ENCODE measurements around the gene SPAG16.

SPAG16 gene

GRCh38 chr2:214156971-214157370 is 872.7 kb downstream of the SPAG16 start:
- Histone ChIP-seq H3K9me3 (ENCODE audit: insufficient read depth, low read depth, low read length) (no peaks in the 10 kb centered on the region), H3K36me3 (ENCODE audit: insufficient read depth, low read depth, low read length) (no peaks in the 10 kb centered on the region), H3K4me3 (ENCODE audit: low read length) (no peak overlapping the region), H3K27me3 (ENCODE audit: insufficient read depth, low read length) (no peaks in the 10 kb centered on the region), H3K27ac (ENCODE audit: low read length) (no peak overlapping the region), H3K4me1 (ENCODE audit: insufficient read depth, low read length) (no peaks in the 10 kb centered on the region), H3K9ac (ENCODE audit: low read depth, low read length) (no peak overlapping the region)

- Histone ChIP-seq H3K27me3 (ENCODE audit: insufficient read depth, low read length) (no peaks in the 10 kb centered on the region), H3K4me3 (ENCODE audit: low read length) (no peak overlapping the region), H3K9me3 (ENCODE audit: insufficient read depth, low read depth, low read length) (no peaks in the 10 kb centered on the region), H3K36me3 (ENCODE audit: insufficient read depth, low read depth, low read length) (no peaks in the 10 kb centered on the region), H3K27ac (ENCODE audit: low read length) (no peak overlapping the region), H3K9ac (ENCODE audit: low read depth, low read length) (no peak overlapping the region), H3K4me1 (ENCODE audit: insufficient read depth, low read length) (no peaks in the 10 kb centered on the region)
Measured at GRCh38 chr2:214158851-214159250, 874.6 kb downstream of the SPAG16 start.

- Histone ChIP-seq H3K4me3 (ENCODE audit: low read length) (no peak overlapping the region), H3K27ac (ENCODE audit: low read length) (no peak overlapping the region), H3K4me1 (ENCODE audit: insufficient read depth, low read length) (no peaks in the 10 kb centered on the region), H3K36me3 (ENCODE audit: insufficient read depth, low read depth, low read length) (no peaks in the 10 kb centered on the region), H3K9ac (ENCODE audit: low read depth, low read length) (no peak overlapping the region), H3K9me3 (ENCODE audit: insufficient read depth, low read depth, low read length) (no peaks in the 10 kb centered on the region), H3K27me3 (ENCODE audit: insufficient read depth, low read length) (no peaks in the 10 kb centered on the region)
Measured at GRCh38 chr2:214169281-214169680, 885.0 kb downstream of the SPAG16 start.

- no peak overlapping the region for H3K27ac ChIP-seq (ENCODE audit: low read length)
- no peak overlapping the region for H3K4me3 ChIP-seq (ENCODE audit: low read length)
- no peaks in the 10 kb centered on the region for H3K4me1 ChIP-seq (ENCODE audit: insufficient read depth, low read length)
- H3K36me3 ChIP-seq (ENCODE audit: insufficient read depth, low read depth, low read length), result no peaks in the 10 kb centered on the region
- H3K27me3 ChIP-seq (ENCODE audit: insufficient read depth, low read length), result no peaks in the 10 kb centered on the region
- H3K9ac ChIP-seq (ENCODE audit: low read depth, low read length), result no peak overlapping the region
- no peaks in the 10 kb centered on the region for H3K9me3 ChIP-seq (ENCODE audit: insufficient read depth, low read depth, low read length)
Measured at GRCh38 chr2:214169736-214170135, 885.5 kb downstream of the SPAG16 start.

- no peaks in the 10 kb centered on the region for H3K27me3 ChIP-seq (ENCODE audit: insufficient read depth, low read length)
- H3K9me3 ChIP-seq (ENCODE audit: insufficient read depth, low read depth, low read length), result no peaks in the 10 kb centered on the region
- H3K4me3 ChIP-seq (ENCODE audit: low read length), result no peak overlapping the region
- H3K9ac ChIP-seq (ENCODE audit: low read depth, low read length), result no peak overlapping the region
- no peaks in the 10 kb centered on the region for H3K36me3 ChIP-seq (ENCODE audit: insufficient read depth, low read depth, low read length)
- H3K4me1 ChIP-seq (ENCODE audit: insufficient read depth, low read length), result no peaks in the 10 kb centered on the region
- H3K27ac ChIP-seq (ENCODE audit: low read length), result no peak overlapping the region
Measured at GRCh38 chr2:214174563-214174962, 890.3 kb downstream of the SPAG16 start.

- Histone ChIP-seq H3K27me3 (ENCODE audit: insufficient read depth, low read length) (no peaks in the 10 kb centered on the region), H3K27ac (ENCODE audit: low read length) (no peak overlapping the region), H3K36me3 (ENCODE audit: insufficient read depth, low read depth, low read length) (no peaks in the 10 kb centered on the region), H3K4me3 (ENCODE audit: low read length) (no peak overlapping the region), H3K4me1 (ENCODE audit: insufficient read depth, low read length) (peaks cover 3% of the 10 kb centered on the region; the same call in 1 of the 2 replicates), H3K9ac (ENCODE audit: low read depth, low read length) (no peak overlapping the region), H3K9me3 (ENCODE audit: insufficient read depth, low read depth, low read length) (no peaks in the 10 kb centered on the region)
Measured at GRCh38 chr2:214180071-214180470, 895.8 kb downstream of the SPAG16 start.

GRCh38 chr2:214180686-214181085 is 896.4 kb downstream of the SPAG16 start:
- Histone ChIP-seq H3K4me3 (ENCODE audit: low read length) (no peak overlapping the region), H3K27me3 (ENCODE audit: insufficient read depth, low read length) (no peaks in the 10 kb centered on the region), H3K9me3 (ENCODE audit: insufficient read depth, low read depth, low read length) (no peaks in the 10 kb centered on the region), H3K9ac (ENCODE audit: low read depth, low read length) (no peak overlapping the region), H3K27ac (ENCODE audit: low read length) (no peak overlapping the region), H3K36me3 (ENCODE audit: insufficient read depth, low read depth, low read length) (no peaks in the 10 kb centered on the region), H3K4me1 (ENCODE audit: insufficient read depth, low read length) (peaks cover 3% of the 10 kb centered on the region; the same call in 1 of the 2 replicates)

GRCh38 chr2:214184461-214184860 is 900.2 kb downstream of the SPAG16 start:
- Histone ChIP-seq H3K9ac (ENCODE audit: low read depth, low read length) (no peak overlapping the region), H3K9me3 (ENCODE audit: insufficient read depth, low read depth, low read length) (no peaks in the 10 kb centered on the region), H3K4me3 (ENCODE audit: low read length) (no peak overlapping the region), H3K36me3 (ENCODE audit: insufficient read depth, low read depth, low read length) (no peaks in the 10 kb centered on the region), H3K27ac (ENCODE audit: low read length) (no peak overlapping the region), H3K4me1 (ENCODE audit: insufficient read depth, low read length) (peaks cover 19% of the 10 kb centered on the region), H3K27me3 (ENCODE audit: insufficient read depth, low read length) (no peaks in the 10 kb centered on the region)

- Histone ChIP-seq H3K9ac (ENCODE audit: low read depth, low read length) (no peak overlapping the region), H3K4me3 (ENCODE audit: low read length) (no peak overlapping the region), H3K9me3 (ENCODE audit: insufficient read depth, low read depth, low read length) (no peaks in the 10 kb centered on the region), H3K36me3 (ENCODE audit: insufficient read depth, low read depth, low read length) (no peaks in the 10 kb centered on the region), H3K27ac (ENCODE audit: low read length) (no peak overlapping the region), H3K27me3 (ENCODE audit: insufficient read depth, low read length) (no peaks in the 10 kb centered on the region), H3K4me1 (ENCODE audit: insufficient read depth, low read length) (peaks cover 16% of the 10 kb centered on the region)
Measured at GRCh38 chr2:214185546-214185945, 901.3 kb downstream of the SPAG16 start.

- Histone ChIP-seq H3K27ac (ENCODE audit: low read length) (no peak overlapping the region), H3K9ac (ENCODE audit: low read depth, low read length) (no peak overlapping the region), H3K4me3 (ENCODE audit: low read length) (no peak overlapping the region), H3K36me3 (ENCODE audit: insufficient read depth, low read depth, low read length) (no peaks in the 10 kb centered on the region), H3K4me1 (ENCODE audit: insufficient read depth, low read length) (peaks cover 16% of the 10 kb centered on the region), H3K9me3 (ENCODE audit: insufficient read depth, low read depth, low read length) (no peaks in the 10 kb centered on the region), H3K27me3 (ENCODE audit: insufficient read depth, low read length) (no peaks in the 10 kb centered on the region)
Measured at GRCh38 chr2:214192711-214193110, 908.4 kb downstream of the SPAG16 start.

GRCh38 chr2:214193943-214194342 is 909.7 kb downstream of the SPAG16 start:
- Histone ChIP-seq H3K4me1 (ENCODE audit: insufficient read depth, low read length) (peaks cover 6% of the 10 kb centered on the region; the same call in 1 of the 2 replicates), H3K36me3 (ENCODE audit: insufficient read depth, low read depth, low read length) (no peaks in the 10 kb centered on the region), H3K9ac (ENCODE audit: low read depth, low read length) (no peak overlapping the region), H3K27ac (ENCODE audit: low read length) (no peak overlapping the region), H3K4me3 (ENCODE audit: low read length) (no peak overlapping the region), H3K27me3 (ENCODE audit: insufficient read depth, low read length) (no peaks in the 10 kb centered on the region), H3K9me3 (ENCODE audit: insufficient read depth, low read depth, low read length) (no peaks in the 10 kb centered on the region)

GRCh38 chr2:214196260-214196659 is 912.0 kb downstream of the SPAG16 start:
- Histone ChIP-seq H3K27me3 (ENCODE audit: insufficient read depth, low read length) (no peaks in the 10 kb centered on the region), H3K4me3 (ENCODE audit: low read length) (no peak overlapping the region)

GRCh38 chr2:214201892-214202291 is 917.6 kb downstream of the SPAG16 start:
- Histone ChIP-seq H3K9me3 (ENCODE audit: insufficient read depth, low read depth, low read length) (no peaks in the 10 kb centered on the region), H3K4me1 (ENCODE audit: insufficient read depth, low read length) (no peaks in the 10 kb centered on the region), H3K27me3 (ENCODE audit: insufficient read depth, low read length) (no peaks in the 10 kb centered on the region), H3K4me3 (ENCODE audit: low read length) (no peak overlapping the region), H3K27ac (ENCODE audit: low read length) (no peak overlapping the region), H3K9ac (ENCODE audit: low read depth, low read length) (no peak overlapping the region), H3K36me3 (ENCODE audit: insufficient read depth, low read depth, low read length) (no peaks in the 10 kb centered on the region)

More at GRCh38 chr2:214196260-214196659, 912.0 kb downstream of the SPAG16 start:
- Histone ChIP-seq H3K4me1 (ENCODE audit: insufficient read depth, low read length) (no peaks in the 10 kb centered on the region), H3K36me3 (ENCODE audit: insufficient read depth, low read depth, low read length) (no peaks in the 10 kb centered on the region), H3K9me3 (ENCODE audit: insufficient read depth, low read depth, low read length) (no peaks in the 10 kb centered on the region), H3K27ac (ENCODE audit: low read length) (no peak overlapping the region), H3K9ac (ENCODE audit: low read depth, low read length) (no peak overlapping the region)

Data from iPS-20b (cell line).